GM12878 (cell line): Measurements from ENCODE around the gene PRPF6. TPM values are rescaled to one million over a fixed set of nuclear protein-coding genes. Genes with fewer than 3 reads are reported as not detected.

Experiments
- ATAC-seq: fragments of 200-7000 bp; cut with Tn5 transposase; 3 replicates; pipeline ENCODE4 v1.9.1; 2020; ENCODE audit warnings: mild to moderate bottlenecking, moderate library complexity
- BruUV-seq: library from RNA; stranded (reverse); fragments of 400-500 nt; replicated peaks from 2 replicates; lab custom pipeline; 2021; lab: Mats Ljungman, UMichigan
- CTCF ChIA-PET: fragments of 300-600 bp; sonication (Branson Sonifier 250); formaldehyde crosslinking; extraction: SDS; loops from one replicate; lab custom pipeline; 2021; ENCODE audit warnings: inconsistent platforms; lab: Yijun Ruan, JAX
- POLR2A ChIA-PET: fragments of 350-600 bp; formaldehyde crosslinking; extraction: SDS; loops from one replicate; lab custom pipeline; 2021; ENCODE audit warnings: inconsistent platforms; lab: Charles Lee
- RAD21 ChIA-PET: fragments of 300-600 bp; sonication (Branson Sonifier 250); formaldehyde crosslinking; loops from one replicate; lab custom pipeline; 2023; ENCODE audit warnings: antibody characterized with exemption; ENCODE audit not compliant: unreplicated experiment; lab: Charles Lee
- SMC1A ChIA-PET: fragments of 300-600 bp; sonication (Branson Sonifier 250); formaldehyde crosslinking; loops from one replicate; lab custom pipeline; 2023; ENCODE audit not compliant: unreplicated experiment, uncharacterized antibody; lab: Charles Lee
- DNase-seq: peaks from one replicate; pipeline ENCODE4 v3.0.0-alpha.2; 2011; ENCODE audit warnings: low read depth, low spot score
- FAIRE-seq: peaks from 3 replicates; lab custom pipeline; 2011; peaks lifted over from hg19 to GRCh38; lab: Jason Lieb, UNC
- H2AFZ ChIP-seq: 2 replicates; pipeline ENCODE4 v1.6.0; 2011; ENCODE audit warnings: low read depth, low read length, control low read depth; ENCODE audit not compliant: control insufficient read depth
- H3K27ac ChIP-seq: 2 replicates; pipeline ENCODE4 v1.5.1; 2011; ENCODE audit warnings: control low read depth; ENCODE audit not compliant: control insufficient read depth, insufficient read depth
- H3K27me3 ChIP-seq, 2 experiments: replicated peaks in 1 of 2; 2 replicates each; pipeline versions ENCODE4 v1.6.0 to v1.6.1; 2011; ENCODE audit warnings: low read length in 1 of 2; ENCODE audit not compliant: control insufficient read depth in 2 of 2, insufficient read depth in 2 of 2
- H3K36me3 ChIP-seq, 2 experiments: 2 replicates each; pipeline ENCODE4 v1.5.1; 2011; ENCODE audit warnings: low read length in 1 of 2; ENCODE audit not compliant: control insufficient read depth in 2 of 2, insufficient read depth in 2 of 2
- H3K4me1 ChIP-seq: 2 replicates; pipeline ENCODE4 v1.6.1; 2011; ENCODE audit warnings: mild to moderate bottlenecking, low read length, moderate library complexity, mixed read lengths; ENCODE audit not compliant: control insufficient read depth, insufficient read depth
- H3K4me2 ChIP-seq: 2 replicates; pipeline ENCODE4 v1.6.0; 2011; ENCODE audit warnings: control low read depth; ENCODE audit not compliant: control insufficient read depth, insufficient read depth
- H3K4me3 ChIP-seq: fragments of 200-600 bp; sonication (generic); 2 replicates; pipeline ENCODE4 v1.5.1; 2016
- H3K79me2 ChIP-seq: 2 replicates; pipeline ENCODE4 v1.6.0; 2011; ENCODE audit warnings: low read length; ENCODE audit not compliant: control insufficient read depth, insufficient read depth
- H3K9ac ChIP-seq: 2 replicates; pipeline ENCODE4 v1.8.0; 2011; ENCODE audit warnings: low read length, control low read depth, mixed read lengths; ENCODE audit not compliant: control insufficient read depth, insufficient read depth
- H3K9me3 ChIP-seq: replicated peaks from 3 replicates; pipeline ENCODE4 v1.5.1; 2011; ENCODE audit warnings: mild to moderate bottlenecking, low read length; ENCODE audit not compliant: control insufficient read depth, insufficient read depth
- H4K20me1 ChIP-seq: 2 replicates; pipeline ENCODE4 v1.6.0; 2011; ENCODE audit not compliant: control insufficient read depth, insufficient read depth
- BHLHE40 ChIP-seq, 2 experiments: fragments of 450-650 bp in 1 of 2; IDR thresholded peaks; 2 replicates each; pipeline ENCODE4 v1.6.1; 2011 to 2017; ENCODE audit warnings: low read depth in 2 of 2, borderline replicate concordance in 1 of 2, improper control_type of control experiment in 1 of 2, low read length in 1 of 2, mild to moderate bottlenecking in 1 of 2
- CBFB ChIP-seq: IDR thresholded peaks from 2 replicates; pipeline ENCODE4 v1.6.1; 2016; ENCODE audit warnings: antibody characterized with exemption, low read depth
- FOXK2 ChIP-seq: fragments of 450-650 bp; IDR thresholded peaks from 2 replicates; pipeline ENCODE4 v1.6.1; 2017; ENCODE audit warnings: mild to moderate bottlenecking, moderate library complexity
- IRF3 ChIP-seq: fragments of 450-650 bp; IDR thresholded peaks from 2 replicates; pipeline ENCODE4 v1.6.1; 2014; ENCODE audit warnings: mild to moderate bottlenecking
- IRF4 ChIP-seq: IDR thresholded peaks from 2 replicates; pipeline ENCODE4 v1.6.1; 2011; ENCODE audit warnings: low read depth, low read length
- NR2F1 ChIP-seq: fragments of 450-650 bp; conservative IDR thresholded peaks from 2 replicates; pipeline ENCODE4 v1.6.1; 2017; ENCODE audit warnings: mild to moderate bottlenecking
- PRDM15 ChIP-seq: fragments of 450-650 bp; formaldehyde crosslinking; IDR thresholded peaks from 2 replicates; pipeline ENCODE4 v1.4.0; 2020; ENCODE audit warnings: mild to moderate bottlenecking, moderate library complexity
- RAD51 ChIP-seq: fragments of 450-650 bp; IDR thresholded peaks from 2 replicates; pipeline ENCODE4 v1.6.1; 2016; ENCODE audit warnings: moderate library complexity, mild to moderate bottlenecking, inconsistent platforms
- USF1 ChIP-seq: IDR thresholded peaks from 2 replicates; pipeline ENCODE4 v1.6.1; 2011; ENCODE audit warnings: borderline replicate concordance, low read depth, mild to moderate bottlenecking, moderate library complexity, mixed read lengths, low read length; ENCODE audit not compliant: insufficient read depth; ENCODE audit errors: extremely low read length
- ZBED1 ChIP-seq: IDR thresholded peaks from 2 replicates; pipeline ENCODE4 v1.6.1; 2016; ENCODE audit warnings: borderline replicate concordance
- ZNF384 ChIP-seq: IDR thresholded peaks from 2 replicates; pipeline ENCODE4 v1.6.1; 2012; ENCODE audit warnings: low read depth, mild to moderate bottlenecking, low read length, improper control_type of control experiment, borderline replicate concordance
- WGBS: methylation state at CpG from one replicate; pipeline ENCODE4 v1.1.6; 2016; ENCODE audit warnings: low lambda C conversion rate; ENCODE audit not compliant: insufficient replicate concordance, insufficient coverage; ENCODE audit errors: missing lambda C conversion rate; 5-methylcytosine and 5-hydroxymethylcytosine counted together
- in situ Hi-C: fragments of 300-500 bp; cut with MboI; formaldehyde crosslinking; loops from 9 replicates; pipeline ENCODE4 v1.14.3; 2018; ENCODE audit warnings: mixed read lengths
- intact Hi-C: fragments of 100-400 bp; cut with micrococcal nuclease; formaldehyde crosslinking; loops from one replicate; pipeline ENCODE4 v1.14.2; 2022; ENCODE audit not compliant: unreplicated experiment
- polyA plus RNA-seq, 11 experiments: library from polyadenylated mRNA; depleted of rRNA in 4 of 11; unstranded in 6 of 11; stranded (reverse) in 5 of 11; fragments of >200 nt; fragmentation: Nextera tagmentation in 4 of 11; fragmentation: Illumina TruSeq in 1 of 11; extraction: Ambion mirVana in 4 of 11; extraction: Trizol in 1 of 11; gene quantifications; 1 replicate in 1 of 11; 2 replicates in 10 of 11; pipeline versions ENCODE4 v1.2.1 to v1.2.3, GENCODE V29; 2011 to 2016; ENCODE audit warnings: inconsistent platforms in 2 of 11, missing spikeins in 2 of 11, low read depth in 1 of 11
- total RNA-seq, 4 experiments: library from RNA; depleted of rRNA in 3 of 4; stranded (reverse); fragments of >200 nt in 3 of 4; fragmentation: Illumina TruSeq in 1 of 4; extraction: Trizol in 1 of 4; gene quantifications; 2 replicates each; pipeline versions ENCODE4 v1.2.1 to v1.2.3, GENCODE V29; 2013 to 2021

PRPF6 gene
- total and polyA plus RNA-seq, 10 of the 15 experiments (the other 5 are each of a cell fraction or from before 2014, with no cell fraction given), result 5.0 to 102 (median 71.3) TPM

- no peak for TF ChIP-seq USF1
- TF ChIP-seq RAD51, result no peak
- no peak for TF ChIP-seq ZBED1
- TF ChIP-seq ZNF384, result no peak
Observed at GRCh38 chr20:63952769-63953168, 28.2 kb upstream of the PRPF6 start (continued).

GRCh38 chr20:63953764-63954429 lies 27.0 kb upstream of the PRPF6 start:
- 66% methylated on average over 13 of the region's 13 CpGs for WGBS
- no peaks in the 10 kb centered on the region; a peak in 2 of 4 replicates for H3K36me3 ChIP-seq

More at GRCh38 chr20:63953764-63954429, 27.0 kb upstream of the PRPF6 start:
- Histone ChIP-seq H4K20me1 (peaks cover 4% of the 10 kb centered on the region), H3K79me2 (peaks cover 41% of the 10 kb centered on the region), H2AFZ (no peak overlapping the region), H3K9ac (peak overlapping the region; percentile 39), H3K4me2 (peak overlapping the region; percentile 78), H3K4me1 (peaks cover 20% of the 10 kb centered on the region), H3K4me3 (peak overlapping the region; percentile 81; the same call in 1 of the 2 replicates), H3K27me3 (no peaks in the 10 kb centered on the region), H3K9me3 (no peaks in the 10 kb centered on the region), H3K27ac (no peak overlapping the region)
- TF ChIP-seq BHLHE40 (IDR thresholded peaks at IDR 0.05; ENCODE audit: borderline replicate concordance in 1 of 2, low read depth in 2 of 2, low read length in 1 of 2), result no peak
- TF ChIP-seq IRF4, result no peak
- TF ChIP-seq NR2F1, result no peak
- no peak for TF ChIP-seq CBFB
- no peak for TF ChIP-seq FOXK2
- TF ChIP-seq PRDM15 (CRISPR knock-in tag), result no peak
- TF ChIP-seq IRF3, result no peak
- FAIRE-seq, result no peak
- SMC1A ChIA-PET, result no interaction called here
- intact Hi-C loops (no loop called here), in situ Hi-C loops (no loop called here)
- RAD21 ChIA-PET, result interaction anchor here (1.3 kb wide), 1 partner anchor 89 kb away, joined by 3 read pairs; the partner anchor contains the start of gene TPD52L2
- CTCF ChIA-PET, result interaction anchor here (1.0 to 1.9 kb wide), 4 partner anchors 26 to 246 kb away, joined by 4 read pairs; partner anchors contain the start of genes ARFRP1, SAMD10 and ZGPAT
- ATAC-seq, result no peak
- BruUV-seq, result no TSS peak
- DNase-seq, result no peak
- POLR2A ChIA-PET, result interaction anchor here (0.6 kb wide), 2 partner anchors 37 to 226 kb away, joined by 3 read pairs; no protein-coding TSS in a partner anchor
